H9 (cell line): ENCODE results near the gene NKX1-2. TPM values are rescaled to one million over a fixed set of nuclear protein-coding genes. Genes with fewer than 3 reads are reported as not detected.

Experiments used
- DNase-seq: peaks from one replicate; pipeline ENCODE4 v3.0.0-alpha.2; 2017
- H2AFZ ChIP-seq: one replicate; pipeline ENCODE4 v1.6.1; 2013; ENCODE audit warnings: mild to moderate bottlenecking, low read length, control low read depth, moderate library complexity
- H2AK5ac ChIP-seq: 2 replicates; pipeline ENCODE4 v1.6.1; 2013; ENCODE audit warnings: low read length, control low read depth, mixed read lengths; ENCODE audit not compliant: insufficient read length
- H2BK120ac ChIP-seq: one replicate; pipeline ENCODE4 v1.6.1; 2013; ENCODE audit warnings: low read depth, mild to moderate bottlenecking, low read length, control low read depth, inconsistent platforms; ENCODE audit not compliant: poor library complexity, severe bottlenecking
- H2BK12ac ChIP-seq: 2 replicates; pipeline ENCODE4 v1.6.1; 2013; ENCODE audit warnings: low read length, control low read depth, mixed read lengths, low read depth; ENCODE audit not compliant: insufficient read length
- H2BK15ac ChIP-seq: 2 replicates; pipeline ENCODE4 v1.6.1; 2013; ENCODE audit warnings: low read depth, low read length, control low read depth
- H2BK20ac ChIP-seq: one replicate; pipeline ENCODE4 v1.6.1; 2013; ENCODE audit warnings: low read depth, mild to moderate bottlenecking, low read length, control low read depth, inconsistent platforms; ENCODE audit not compliant: poor library complexity, severe bottlenecking
- H2BK5ac ChIP-seq: 2 replicates; pipeline ENCODE4 v1.6.1; 2013; ENCODE audit warnings: low read length, control low read depth, mixed read lengths; ENCODE audit not compliant: insufficient read length
- H3K14ac ChIP-seq: 2 replicates; pipeline ENCODE4 v1.6.1; 2013; ENCODE audit warnings: low read length, control low read depth; ENCODE audit not compliant: insufficient read depth
- H3K18ac ChIP-seq: 2 replicates; pipeline ENCODE4 v1.6.1; 2013; ENCODE audit warnings: low read depth, mild to moderate bottlenecking, mixed read lengths, low read length, control low read depth; ENCODE audit not compliant: insufficient read length
- H3K23ac ChIP-seq: 2 replicates; pipeline ENCODE4 v1.6.1; 2013; ENCODE audit warnings: low read length, control low read depth, mixed read lengths, low read depth; ENCODE audit not compliant: insufficient read length
- H3K23me2 ChIP-seq: 2 replicates; pipeline ENCODE4 v1.6.1; 2013; ENCODE audit warnings: low read depth, mild to moderate bottlenecking, mixed read lengths, low read length, control low read depth; ENCODE audit not compliant: insufficient read length, poor library complexity, severe bottlenecking
- H3K27ac ChIP-seq: 2 replicates; pipeline ENCODE4 v1.5.1; 2013; ENCODE audit warnings: low read length, control low read depth, mixed read lengths, low read depth; ENCODE audit not compliant: insufficient read length
- H3K27me3 ChIP-seq: 2 replicates; pipeline ENCODE4 v1.6.1; 2013; ENCODE audit warnings: low read length, control low read depth, inconsistent platforms; ENCODE audit not compliant: insufficient read depth
- H3K4ac ChIP-seq: 2 replicates; pipeline ENCODE4 v1.6.1; 2013; ENCODE audit warnings: low read depth, mild to moderate bottlenecking, control low read depth, inconsistent platforms, low read length, moderate library complexity
- H3K4me1 ChIP-seq: 2 replicates; pipeline ENCODE4 v1.6.1; 2013; ENCODE audit warnings: low read length, control low read depth, inconsistent platforms; ENCODE audit not compliant: insufficient read depth
- H3K4me2 ChIP-seq: 2 replicates; pipeline ENCODE4 v1.6.1; 2013; ENCODE audit warnings: low read length, control low read depth, mixed read lengths; ENCODE audit not compliant: insufficient read length, insufficient read depth
- H3K56ac ChIP-seq: 2 replicates; pipeline ENCODE4 v1.6.1; 2013; ENCODE audit warnings: low read depth, mild to moderate bottlenecking, mixed read lengths, low read length, control low read depth; ENCODE audit not compliant: insufficient read length
- H3K79me1 ChIP-seq: 2 replicates; pipeline ENCODE4 v1.6.1; 2013; ENCODE audit warnings: low read depth, mild to moderate bottlenecking, moderate library complexity, low read length, control low read depth, inconsistent platforms; ENCODE audit not compliant: insufficient read depth, poor library complexity, severe bottlenecking
- H3K79me2 ChIP-seq: 2 replicates; pipeline ENCODE4 v1.6.1; 2013; ENCODE audit warnings: low read length, control low read depth, inconsistent platforms; ENCODE audit not compliant: insufficient read depth
- H3K9ac ChIP-seq: 2 replicates; pipeline ENCODE4 v1.6.1; 2013; ENCODE audit warnings: low read length, control low read depth, mixed read lengths; ENCODE audit not compliant: insufficient read length; ENCODE audit errors: extremely low read depth
- H3K9me3 ChIP-seq: one replicate; pipeline ENCODE4 v1.6.1; 2013; ENCODE audit warnings: low read depth, low read length, inconsistent platforms; ENCODE audit not compliant: control insufficient read depth
- H3T11ph ChIP-seq: one replicate; pipeline ENCODE4 v1.6.1; 2013; ENCODE audit warnings: mild to moderate bottlenecking, low read length, control low read depth, inconsistent platforms
- H4K20me1 ChIP-seq: one replicate; pipeline ENCODE4 v1.6.1; 2013; ENCODE audit not compliant: control insufficient read depth, insufficient read length, insufficient read depth
- H4K5ac ChIP-seq: 2 replicates; pipeline ENCODE4 v1.6.1; 2013; ENCODE audit warnings: low read depth, mild to moderate bottlenecking, mixed read lengths, low read length, control low read depth; ENCODE audit not compliant: insufficient read length
- H4K8ac ChIP-seq: replicated peaks from 2 replicates; pipeline ENCODE4 v1.6.1; 2013; ENCODE audit warnings: low read length, control low read depth, mixed read lengths, low read depth; ENCODE audit not compliant: insufficient read length
- H4K91ac ChIP-seq: 2 replicates; pipeline ENCODE4 v1.6.1; 2013; ENCODE audit warnings: low read depth, mild to moderate bottlenecking, moderate library complexity, mixed read lengths, low read length, control low read depth; ENCODE audit not compliant: insufficient read length
- H3K27ac Mint-ChIP-seq, 3 experiments: 2 replicates in 2 of 3; 3 replicates in 1 of 3; pipeline ENCODE4 v1.8.0; 2020 to 2021; ENCODE audit warnings: mixed read lengths in 3 of 3, mild to moderate bottlenecking in 1 of 3, moderate library complexity in 1 of 3
- H3K27me3 Mint-ChIP-seq: 2 replicates; pipeline ENCODE4 v1.8.0; 2021; ENCODE audit warnings: low read depth, mild to moderate bottlenecking, moderate library complexity, mixed read lengths
- H3K36me3 Mint-ChIP-seq, 3 experiments: 2 replicates in 2 of 3; 3 replicates in 1 of 3; pipeline ENCODE4 v1.8.0; 2020 to 2021; ENCODE audit warnings: low read depth in 3 of 3, mixed read lengths in 3 of 3; ENCODE audit not compliant: insufficient read depth in 1 of 3
- H3K4me1 Mint-ChIP-seq, 2 experiments: 2 replicates each; pipeline ENCODE4 v1.8.0; 2020; ENCODE audit warnings: mixed read lengths in 2 of 2
- H3K4me3 Mint-ChIP-seq, 2 experiments: 2 replicates in 1 of 2; 3 replicates in 1 of 2; pipeline ENCODE4 v1.8.0; 2020 to 2021; ENCODE audit warnings: mild to moderate bottlenecking in 2 of 2, mixed read lengths in 2 of 2, moderate library complexity in 1 of 2
- H3K9me3 Mint-ChIP-seq, 2 experiments: 2 replicates in 1 of 2; 3 replicates in 1 of 2; pipeline ENCODE4 v1.8.0; 2020; ENCODE audit warnings: mild to moderate bottlenecking in 2 of 2, mixed read lengths in 2 of 2, moderate library complexity in 1 of 2
- WGBS: extraction: QIAGEN DNeasy Blood & Tissue Kit; methylation state at CpG from one replicate; pipeline ENCODE4 v1.1.7; 2013; ENCODE audit warnings: missing lambda C conversion rate, low lambda C conversion rate, mixed read lengths; ENCODE audit not compliant: insufficient read length; ENCODE audit errors: extremely low coverage; 5-methylcytosine and 5-hydroxymethylcytosine counted together
- total RNA-seq: library from RNA; stranded (reverse); gene quantifications from 2 replicates; pipeline ENCODE4 v1.2.1, GENCODE V29; 2021
- TF ChIP-seq, protein P1 (sequence below): fragments of 200-600 bp; sonication (generic); conservative IDR thresholded peaks from 3 replicates; pipeline ENCODE4 v1.8.0; 2021; ENCODE audit warnings: antibody characterized with exemption, mild to moderate bottlenecking

Gene NKX1-2
- total RNA-seq, 1 experiment from 2014 or later, result 15.3 TPM

- no peaks in the 10 kb centered on the region for H3K79me1 ChIP-seq
- no peak overlapping the region for H3K4ac ChIP-seq
- H2BK20ac ChIP-seq, result no peak overlapping the region
- H2BK5ac ChIP-seq, result no peak overlapping the region
- TF ChIP-seq, protein P1, sequence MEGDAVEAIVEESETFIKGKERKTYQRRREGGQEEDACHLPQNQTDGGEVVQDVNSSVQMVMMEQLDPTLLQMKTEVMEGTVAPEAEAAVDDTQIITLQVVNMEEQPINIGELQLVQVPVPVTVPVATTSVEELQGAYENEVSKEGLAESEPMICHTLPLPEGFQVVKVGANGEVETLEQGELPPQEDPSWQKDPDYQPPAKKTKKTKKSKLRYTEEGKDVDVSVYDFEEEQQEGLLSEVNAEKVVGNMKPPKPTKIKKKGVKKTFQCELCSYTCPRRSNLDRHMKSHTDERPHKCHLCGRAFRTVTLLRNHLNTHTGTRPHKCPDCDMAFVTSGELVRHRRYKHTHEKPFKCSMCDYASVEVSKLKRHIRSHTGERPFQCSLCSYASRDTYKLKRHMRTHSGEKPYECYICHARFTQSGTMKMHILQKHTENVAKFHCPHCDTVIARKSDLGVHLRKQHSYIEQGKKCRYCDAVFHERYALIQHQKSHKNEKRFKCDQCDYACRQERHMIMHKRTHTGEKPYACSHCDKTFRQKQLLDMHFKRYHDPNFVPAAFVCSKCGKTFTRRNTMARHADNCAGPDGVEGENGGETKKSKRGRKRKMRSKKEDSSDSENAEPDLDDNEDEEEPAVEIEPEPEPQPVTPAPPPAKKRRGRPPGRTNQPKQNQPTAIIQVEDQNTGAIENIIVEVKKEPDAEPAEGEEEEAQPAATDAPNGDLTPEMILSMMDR, result no peak
- H3K4me1 Mint-ChIP-seq, result peaks cover 35 to 37% of the 10 kb centered on the region in 2 experiments
- H4K91ac ChIP-seq, result no peak overlapping the region
- no peak overlapping the region for H2AK5ac ChIP-seq
- H3K4me1 ChIP-seq, result peaks cover 3% of the 10 kb centered on the region; the same call in 1 of the 2 replicates
- no peak overlapping the region for H3K9ac ChIP-seq
- no peak for DNase-seq
- H3K27me3 ChIP-seq, result no peaks in the 10 kb centered on the region
- H3K23me2 ChIP-seq, result no peaks in the 10 kb centered on the region
- H3K27ac Mint-ChIP-seq, result peak overlapping the region in 1 of 3 experiments; percentile 76; a peak in 1 of 7 replicates
- H3K23ac ChIP-seq, result no peak overlapping the region
- no peak overlapping the region for H4K5ac ChIP-seq
- H3T11ph ChIP-seq, result no peak overlapping the region
- H4K20me1 ChIP-seq, result peaks cover 3% of the 10 kb centered on the region
- H3K14ac ChIP-seq, result no peak overlapping the region
- H3K36me3 Mint-ChIP-seq, result no peaks in the 10 kb centered on the region
- no peaks in the 10 kb centered on the region for H3K9me3 Mint-ChIP-seq
- peaks cover under 1% of the 10 kb centered on the region; the same call in 1 of the 2 replicates for H3K27me3 Mint-ChIP-seq
- H3K79me2 ChIP-seq, result no peaks in the 10 kb centered on the region
- no peak overlapping the region for H3K18ac ChIP-seq
- H3K56ac ChIP-seq, result no peak overlapping the region
- no peak overlapping the region for H3K27ac ChIP-seq
- H4K8ac ChIP-seq, result no peak overlapping the region
- H3K9me3 ChIP-seq, result no peaks in the 10 kb centered on the region
- H2AFZ ChIP-seq, result no peak overlapping the region
- no peak overlapping the region for H3K4me3 Mint-ChIP-seq
- no peak overlapping the region for H2BK120ac ChIP-seq
- no peak overlapping the region for H2BK12ac ChIP-seq
- H2BK15ac ChIP-seq, result no peak overlapping the region
- H3K4me2 ChIP-seq, result no peak overlapping the region
- no CpG with 5 or more reads among the region's 23 CpGs for WGBS
These were observed 26.3 kb upstream of the NKX1-2 start for GRCh38 chr10:124476043-124476725.
